GM13977 (cell line): ENCODE results near the gene CASP9.
"Not testable (repeated sequence)": the region's sequence is repeated elsewhere in the genome, so short reads cannot be mapped to it uniquely, and the experiment has no call there.

Experiments
- DNase-seq: peaks from one replicate; pipeline ENCODE4 v3.0.0; 2012; ENCODE audit warnings: low spot score
- in situ Hi-C: fragments of 300-500 bp; cut with MboI; formaldehyde crosslinking; loops from one replicate; pipeline ENCODE4 v1.12.0; 2022; ENCODE audit warnings: low sequenced_read_pairs, low pct_unique_long_range_greater_than_20kb, mixed read lengths, inconsistent platforms; ENCODE audit not compliant: unreplicated experiment
- TF ChIP-seq, protein P1 (sequence below): IDR thresholded peaks from 2 replicates; pipeline ENCODE4 v1.5.1; 2012; ENCODE audit warnings: mild to moderate bottlenecking, control low read depth; ENCODE audit not compliant: insufficient read depth; ENCODE audit errors: extremely low read depth, missing control alignments

CASP9 gene

DNA sequence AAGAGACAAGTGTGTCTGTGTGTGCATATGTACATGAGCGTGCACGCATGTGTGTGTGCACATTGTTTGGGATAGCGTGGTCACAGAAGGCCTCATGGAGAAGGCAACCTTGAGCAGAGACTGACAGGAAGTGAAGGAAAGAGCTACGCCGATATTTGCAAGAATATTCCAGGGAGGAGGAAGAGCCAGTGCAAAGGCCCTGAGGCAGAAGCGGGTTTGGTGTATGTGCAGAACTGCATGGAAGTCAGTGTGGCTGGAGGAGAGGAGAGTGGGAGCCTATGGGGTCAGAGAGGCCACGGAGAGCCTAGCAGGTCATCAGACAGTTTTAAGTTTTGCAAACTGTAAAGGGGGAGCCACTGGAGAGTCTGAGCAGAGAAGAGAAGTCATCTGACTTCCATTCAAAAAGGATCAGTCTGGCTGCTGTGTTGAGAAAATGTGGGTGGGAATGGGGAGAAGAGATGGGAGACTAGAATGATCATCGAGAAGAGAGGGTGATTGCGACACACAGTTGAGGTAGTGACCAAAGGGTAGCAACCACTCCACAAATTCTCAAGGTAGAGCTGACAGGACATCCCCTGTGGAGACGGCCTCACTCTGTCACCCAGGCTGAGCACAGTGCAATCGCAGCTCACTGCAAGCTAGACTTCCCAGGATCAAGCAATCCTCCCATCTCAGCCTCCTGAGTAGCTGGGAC is 44.2 kb downstream of the CASP9 start:
- no peak for DNase-seq
- TF ChIP-seq, protein P1, sequence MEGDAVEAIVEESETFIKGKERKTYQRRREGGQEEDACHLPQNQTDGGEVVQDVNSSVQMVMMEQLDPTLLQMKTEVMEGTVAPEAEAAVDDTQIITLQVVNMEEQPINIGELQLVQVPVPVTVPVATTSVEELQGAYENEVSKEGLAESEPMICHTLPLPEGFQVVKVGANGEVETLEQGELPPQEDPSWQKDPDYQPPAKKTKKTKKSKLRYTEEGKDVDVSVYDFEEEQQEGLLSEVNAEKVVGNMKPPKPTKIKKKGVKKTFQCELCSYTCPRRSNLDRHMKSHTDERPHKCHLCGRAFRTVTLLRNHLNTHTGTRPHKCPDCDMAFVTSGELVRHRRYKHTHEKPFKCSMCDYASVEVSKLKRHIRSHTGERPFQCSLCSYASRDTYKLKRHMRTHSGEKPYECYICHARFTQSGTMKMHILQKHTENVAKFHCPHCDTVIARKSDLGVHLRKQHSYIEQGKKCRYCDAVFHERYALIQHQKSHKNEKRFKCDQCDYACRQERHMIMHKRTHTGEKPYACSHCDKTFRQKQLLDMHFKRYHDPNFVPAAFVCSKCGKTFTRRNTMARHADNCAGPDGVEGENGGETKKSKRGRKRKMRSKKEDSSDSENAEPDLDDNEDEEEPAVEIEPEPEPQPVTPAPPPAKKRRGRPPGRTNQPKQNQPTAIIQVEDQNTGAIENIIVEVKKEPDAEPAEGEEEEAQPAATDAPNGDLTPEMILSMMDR: no peak
- in situ Hi-C loops: no loop called here

DNA sequence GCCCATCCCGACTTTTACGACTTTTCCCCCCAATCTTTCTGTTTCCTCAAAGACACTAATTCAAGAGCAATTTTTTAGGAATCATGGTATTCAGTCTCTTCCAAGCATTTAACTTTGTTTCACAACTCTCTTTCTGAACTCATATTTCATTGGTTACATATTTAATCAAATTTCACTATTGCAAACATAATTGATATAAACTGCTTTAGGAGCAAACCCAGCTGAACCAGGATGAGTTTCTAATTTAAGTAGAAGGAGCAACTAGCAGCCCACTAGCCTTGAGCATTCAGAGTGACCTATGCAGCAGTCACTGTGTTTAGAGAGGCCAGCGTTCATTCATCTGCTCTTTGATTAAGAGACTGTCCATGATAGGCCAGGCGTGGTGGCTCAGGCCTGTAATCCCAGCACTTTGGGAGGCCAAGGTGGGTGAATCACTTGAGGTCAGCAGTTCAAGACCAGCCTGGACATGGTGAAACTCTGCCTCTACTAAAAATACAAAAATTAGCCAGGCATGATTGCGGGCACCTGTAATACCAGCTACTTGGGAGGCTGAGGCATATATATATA is 46.3 kb downstream of the CASP9 start:
- in situ Hi-C loops: no loop called here
- DNase-seq: no peak
- TF ChIP-seq, protein P1: no peak

DNA sequence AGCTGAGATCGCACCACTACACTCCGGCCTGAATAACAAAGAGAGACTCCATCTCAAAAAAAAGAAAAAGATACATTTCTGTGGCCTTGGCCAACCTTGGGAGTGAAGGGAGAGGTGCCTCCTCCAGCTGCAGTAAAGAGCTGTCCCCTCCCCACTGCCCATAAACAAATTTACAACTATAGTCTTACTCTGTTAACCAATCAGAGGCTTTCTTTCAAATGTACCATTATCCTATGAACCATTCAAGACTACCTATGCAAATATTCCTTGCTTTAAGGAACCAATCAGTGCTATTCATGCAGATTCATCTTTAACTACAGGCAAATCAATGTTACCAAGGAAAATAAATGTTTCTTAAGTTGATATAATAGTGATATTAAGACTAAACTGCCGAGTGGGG is 47.1 kb downstream of the CASP9 start:
- in situ Hi-C loops: no loop called here
- DNase-seq: no peak
- TF ChIP-seq, protein P1: no peak

DNA sequence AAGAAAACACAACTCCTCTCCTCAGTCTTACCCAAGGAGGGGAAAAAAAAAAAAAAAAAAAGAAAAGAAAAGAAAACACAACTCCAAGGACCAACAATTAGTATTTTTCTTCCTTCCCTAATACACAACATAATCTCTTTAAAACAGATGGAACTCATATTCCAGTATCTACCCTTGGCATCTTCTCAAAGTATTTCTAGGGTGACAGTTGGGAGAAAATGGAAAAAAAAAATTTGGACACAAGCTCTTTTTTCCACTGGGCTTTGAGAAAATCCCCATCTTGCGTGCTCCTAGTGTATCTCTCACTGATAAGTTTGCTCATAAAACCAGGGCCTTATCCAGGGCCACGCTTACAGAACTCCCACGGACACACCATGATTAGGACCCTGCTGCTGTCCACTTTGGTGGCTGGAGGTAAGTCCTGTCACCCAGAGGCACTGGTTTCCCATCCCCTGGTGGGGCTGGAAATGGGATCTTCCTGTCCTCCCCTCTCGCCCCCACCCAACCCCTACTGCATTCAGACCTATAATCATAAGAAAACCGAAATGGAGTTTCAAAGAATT is 48.2 kb downstream of the CASP9 start, which contains the start of gene CELA2B:
CELA2B (plus strand) TSS at position 353 of the 563 bp plus-strand sequence; CDS start at position 375, 22 bp downstream.
- in situ Hi-C loops: no loop called here
- TF ChIP-seq, protein P1: no peak

DNA sequence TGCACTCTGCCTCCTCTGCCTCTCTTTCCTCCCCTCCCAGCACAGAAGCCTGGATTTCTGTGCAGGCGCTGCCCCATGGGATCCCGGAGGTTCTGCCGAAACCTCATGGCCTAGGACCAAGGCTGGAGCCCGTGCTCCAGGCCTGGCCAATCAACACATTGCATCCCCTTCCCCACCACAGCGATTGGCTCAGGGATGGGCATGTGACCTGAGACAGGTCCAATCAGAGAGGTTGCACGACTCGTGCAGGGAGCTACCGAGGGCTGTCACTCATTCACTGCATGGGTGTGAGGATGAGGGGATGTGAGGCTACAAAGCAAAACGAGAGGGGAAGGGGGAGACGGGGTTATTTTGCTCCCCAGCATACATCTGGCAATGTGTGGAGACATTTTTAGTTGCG is 51.4 kb downstream of the CASP9 start:
- no peak for DNase-seq
- TF ChIP-seq, protein P1: no peak
- in situ Hi-C loops: no loop called here

More for the DNA sequence above, 48.2 kb downstream of the CASP9 start, which contains the start of gene CELA2B:
- DNase-seq: no peak

DNA sequence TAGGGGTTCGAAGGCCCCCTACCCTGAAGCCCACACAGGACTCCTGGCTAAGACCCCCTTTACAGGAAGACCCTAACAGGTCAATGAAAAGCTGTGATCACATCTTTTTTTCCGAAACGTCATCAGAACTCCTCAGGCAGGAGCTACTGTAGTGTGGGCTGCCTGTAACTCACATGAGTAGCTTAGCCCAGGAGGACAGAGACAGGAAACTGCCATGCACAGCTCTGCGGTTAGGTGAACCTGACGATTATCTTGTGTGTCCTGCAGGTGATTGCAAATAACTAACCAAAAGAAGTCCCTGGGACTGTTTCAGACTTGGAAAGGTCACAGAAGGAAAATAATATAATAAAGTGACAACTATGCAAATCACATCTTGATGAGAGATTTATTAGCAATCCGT is 52.3 kb downstream of the CASP9 start:
- in situ Hi-C loops, DNase-seq: not testable (repeated sequence)

DNA sequence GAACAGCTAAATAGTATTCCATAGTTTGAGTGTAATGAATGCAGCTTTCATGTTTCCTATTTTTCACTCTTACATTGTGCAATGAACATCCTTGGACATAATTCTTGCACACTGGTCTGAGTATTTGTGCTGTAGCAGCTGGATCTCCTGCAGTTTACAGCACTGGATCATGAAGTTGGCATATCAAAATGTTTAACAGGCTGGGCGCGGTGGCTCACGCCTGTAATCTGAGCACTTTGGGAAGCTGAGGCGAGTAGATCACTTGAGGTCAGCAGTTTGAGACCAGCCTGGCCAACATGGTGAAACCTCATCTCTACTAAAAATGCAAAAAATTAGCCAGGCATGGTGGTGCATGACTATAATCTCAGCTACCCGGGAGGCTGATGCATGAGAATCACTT is 52.9 kb downstream of the CASP9 start:
- DNase-seq, in situ Hi-C loops: not testable (repeated sequence)

DNA sequence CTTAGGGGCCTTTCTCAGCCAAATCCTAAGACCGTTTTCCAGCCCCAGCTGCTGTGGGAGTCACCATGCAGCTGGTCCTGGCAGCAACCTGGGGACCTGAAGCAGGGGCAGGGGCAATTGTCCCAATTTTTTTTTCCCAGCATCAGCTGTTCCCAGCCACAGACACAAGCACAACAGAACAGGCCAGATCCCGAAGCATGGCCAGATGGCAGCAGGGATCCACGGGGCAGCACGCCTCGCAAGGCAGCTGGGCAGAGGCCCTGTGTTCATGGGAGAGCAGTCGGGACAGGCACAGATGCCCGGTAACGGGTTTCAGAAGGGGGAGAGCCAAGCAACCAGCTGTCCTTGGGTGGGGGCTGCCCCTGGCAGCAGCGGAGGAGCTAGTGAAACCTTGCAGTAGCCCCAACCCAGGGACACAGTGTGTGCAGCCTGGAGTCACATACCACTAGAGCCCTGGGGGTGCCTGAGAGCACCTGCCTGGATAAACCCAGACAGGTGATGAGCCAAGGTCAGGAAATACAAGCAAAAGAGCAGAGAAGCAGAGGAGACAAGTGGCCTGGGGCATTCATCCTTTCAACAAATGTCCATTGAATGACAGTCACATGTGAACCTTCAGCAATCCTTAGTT is 54.1 kb downstream of the CASP9 start:
- DNase-seq, in situ Hi-C loops: not testable (repeated sequence)
